Endothelial cell of umbilical vein (primary cell): ENCODE data around the gene STOML1.
"Not testable (repeated sequence)": the region's sequence is repeated elsewhere in the genome, so short reads cannot be mapped to it uniquely, and the experiment has no call there.

Experiments used
- CTCF ChIP-seq, 2 donors: IDR thresholded peaks; 1 replicate in 1 of 2; 2 replicates in 1 of 2; pipeline ENCODE4 v1.5.1; 2011; ENCODE audit warnings: low read length in 2 of 2, mild to moderate bottlenecking in 2 of 2, moderate library complexity in 2 of 2, control low read depth in 1 of 2, inconsistent platforms in 1 of 2, low read depth in 1 of 2; ENCODE audit not compliant: insufficient read depth in 1 of 2; ENCODE audit errors: extremely low read depth in 1 of 2
- EZH2 ChIP-seq: IDR thresholded peaks from 2 replicates; pipeline ENCODE4 v1.6.1; 2012; ENCODE audit warnings: borderline replicate concordance, low read depth, mild to moderate bottlenecking, moderate library complexity, low read length, inconsistent platforms; ENCODE audit not compliant: severe bottlenecking
- FOS ChIP-seq: IDR thresholded peaks from 2 replicates; pipeline ENCODE4 v1.6.1; 2011; ENCODE audit warnings: mild to moderate bottlenecking, low read length, moderate library complexity, borderline replicate concordance; ENCODE audit not compliant: insufficient read depth
- GATA2 ChIP-seq: IDR thresholded peaks from 2 replicates; pipeline ENCODE4 v1.7.0; 2011; ENCODE audit warnings: low read depth, mild to moderate bottlenecking, moderate library complexity, mixed read lengths, low read length; ENCODE audit not compliant: insufficient read length, insufficient read depth
- MAX ChIP-seq: IDR thresholded peaks from 2 replicates; pipeline ENCODE4 v1.6.1; 2011; ENCODE audit not compliant: insufficient read depth, insufficient read length
- MYC ChIP-seq: IDR thresholded peaks from one replicate; pipeline ENCODE4 v1.6.1; 2011; ENCODE audit warnings: mild to moderate bottlenecking, low read depth, low read length
- POLR2A ChIP-seq: IDR thresholded peaks from 2 replicates; pipeline ENCODE4 v1.6.1; 2012; ENCODE audit warnings: low read depth, mild to moderate bottlenecking, control low read depth, low read length
- POLR2AphosphoS5 ChIP-seq: IDR thresholded peaks from 2 replicates; pipeline ENCODE4 v1.6.1; 2012; ENCODE audit warnings: low read depth, mild to moderate bottlenecking, control low read depth, low read length, moderate library complexity; ENCODE audit not compliant: insufficient read depth

- not testable (repeated sequence) for TF ChIP-seq EZH2; CTCF (IDR thresholded peaks at IDR 0.05; ENCODE audit: extremely low read depth in 1 of 2, insufficient read depth in 1 of 2, low read depth in 1 of 2, low read length in 2 of 2); POLR2A; MYC; POLR2AphosphoS5; MAX; GATA2; FOS
Observed at GRCh38 chr15:73973683-73974200, 18.4 kb downstream of the STOML1 start.
